ENCODE results near the gene SPNS2. TPM values are rescaled to one million over a fixed set of nuclear protein-coding genes. Genes with fewer than 3 reads are reported as not detected.

Gene SPNS2
- total RNA-seq, 2 donors from 2014 or later, result 9.1 to 23.9 TPM

- Histone ChIP-seq H3K27me3 (replicated peaks; ENCODE audit: insufficient read depth) (no peaks in the 10 kb centered on the region), H3K36me3 (no peaks in the 10 kb centered on the region), H3K4me3 (peak overlapping the region; percentile 25), H3K9me3 (no peaks in the 10 kb centered on the region), H3K4me1 (ENCODE audit: control insufficient read depth in 1 of 2, low read depth in 2 of 2) (peaks cover 0 to 5% of the 10 kb centered on the region in 2 donors), H3K27ac (no peak overlapping the region)
- TF ChIP-seq CTCF (IDR thresholded peaks at IDR 0.05), result no peak
- DNase-seq (ENCODE audit: low spot score) (no peak), ATAC-seq (ENCODE audit: insufficient number of reproducible peaks, low FRiP score, low read depth) (no peak)
Observed at GRCh38 chr17:4485676-4486646, 12.7 kb upstream of the SPNS2 start.

- ATAC-seq (ENCODE audit: insufficient number of reproducible peaks, low FRiP score, low read depth) (no peak), DNase-seq (ENCODE audit: low spot score) (no peak)
- no peak for TF ChIP-seq CTCF (IDR thresholded peaks at IDR 0.05)
- Histone ChIP-seq H3K4me3 (no peak overlapping the region), H3K36me3 (no peaks in the 10 kb centered on the region), H3K27ac (no peak overlapping the region), H3K4me1 (ENCODE audit: control insufficient read depth in 1 of 2, low read depth in 2 of 2) (peaks cover 0 to 5% of the 10 kb centered on the region in 2 donors), H3K27me3 (replicated peaks; ENCODE audit: insufficient read depth) (no peaks in the 10 kb centered on the region), H3K9me3 (no peaks in the 10 kb centered on the region)
Observed at GRCh38 chr17:4487296-4487695, 11.4 kb upstream of the SPNS2 start.

GRCh38 chr17:4487820-4488716 lies 10.6 kb upstream of the SPNS2 start:
- no peak for TF ChIP-seq CTCF (IDR thresholded peaks at IDR 0.05)
- no peak for DNase-seq (ENCODE audit: low spot score)
- no peak for ATAC-seq (ENCODE audit: insufficient number of reproducible peaks, low FRiP score, low read depth)
- Histone ChIP-seq H3K4me1 (ENCODE audit: control insufficient read depth in 1 of 2, low read depth in 2 of 2) (peaks cover 0 to 5% of the 10 kb centered on the region in 2 donors), H3K4me3 (no peak overlapping the region), H3K27me3 (replicated peaks; ENCODE audit: insufficient read depth) (no peaks in the 10 kb centered on the region), H3K36me3 (no peaks in the 10 kb centered on the region), H3K27ac (no peak overlapping the region), H3K9me3 (no peaks in the 10 kb centered on the region)

GRCh38 chr17:4488989-4489595 lies 9.6 kb upstream of the SPNS2 start:
- no peaks in the 10 kb centered on the region for H3K36me3 ChIP-seq
- H3K4me1 ChIP-seq (ENCODE audit: control insufficient read depth in 1 of 2, low read depth in 2 of 2), result peaks cover 0 to 5% of the 10 kb centered on the region in 2 donors
- H3K27me3 ChIP-seq (replicated peaks; ENCODE audit: insufficient read depth), result no peaks in the 10 kb centered on the region
- no peak overlapping the region for H3K4me3 ChIP-seq
- TF ChIP-seq CTCF (IDR thresholded peaks at IDR 0.05), result no peak
- ATAC-seq (ENCODE audit: insufficient number of reproducible peaks, low FRiP score, low read depth) (no peak), DNase-seq (ENCODE audit: low spot score) (no peak)
- no peak overlapping the region for H3K27ac ChIP-seq
- no peaks in the 10 kb centered on the region for H3K9me3 ChIP-seq

Measured in thoracic aorta (tissue), 2 donors.